Ectodermal cell (in vitro differentiated cells): ENCODE measurements around the gene TFF2.

Source experiments
- H3K27ac ChIP-seq: 2 replicates; pipeline ENCODE4 v1.7.0; 2013; ENCODE audit warnings: mild to moderate bottlenecking, low read depth, low read length; ENCODE audit not compliant: insufficient read depth, poor library complexity, severe bottlenecking
- H3K27me3 ChIP-seq: 2 replicates; pipeline ENCODE4 v1.7.0; 2013; ENCODE audit warnings: mild to moderate bottlenecking, low read length; ENCODE audit not compliant: insufficient read depth, control insufficient read depth, poor library complexity, severe bottlenecking
- H3K36me3 ChIP-seq: one replicate; pipeline ENCODE4 v1.7.0; 2013; ENCODE audit warnings: low read length; ENCODE audit not compliant: control insufficient read depth, insufficient read depth
- H3K4me1 ChIP-seq: one replicate; pipeline ENCODE4 v1.7.0; 2013; ENCODE audit warnings: low read length; ENCODE audit not compliant: control insufficient read depth, insufficient read depth
- H3K4me3 ChIP-seq: 2 replicates; pipeline ENCODE4 v1.7.0; 2013; ENCODE audit warnings: low read depth, low read length, control low read depth; ENCODE audit not compliant: insufficient read depth
- H3K9me3 ChIP-seq: 2 replicates; pipeline ENCODE4 v1.7.0; 2013; ENCODE audit warnings: mild to moderate bottlenecking, low read length, moderate library complexity; ENCODE audit not compliant: control insufficient read depth
- WGBS, 2 experiments: methylation state at CpG; one replicate each; pipeline ENCODE4 v1.1.7; 2013; ENCODE audit warnings: missing lambda C conversion rate in 2 of 2; 5-methylcytosine and 5-hydroxymethylcytosine counted together

TFF2 gene

DNA sequence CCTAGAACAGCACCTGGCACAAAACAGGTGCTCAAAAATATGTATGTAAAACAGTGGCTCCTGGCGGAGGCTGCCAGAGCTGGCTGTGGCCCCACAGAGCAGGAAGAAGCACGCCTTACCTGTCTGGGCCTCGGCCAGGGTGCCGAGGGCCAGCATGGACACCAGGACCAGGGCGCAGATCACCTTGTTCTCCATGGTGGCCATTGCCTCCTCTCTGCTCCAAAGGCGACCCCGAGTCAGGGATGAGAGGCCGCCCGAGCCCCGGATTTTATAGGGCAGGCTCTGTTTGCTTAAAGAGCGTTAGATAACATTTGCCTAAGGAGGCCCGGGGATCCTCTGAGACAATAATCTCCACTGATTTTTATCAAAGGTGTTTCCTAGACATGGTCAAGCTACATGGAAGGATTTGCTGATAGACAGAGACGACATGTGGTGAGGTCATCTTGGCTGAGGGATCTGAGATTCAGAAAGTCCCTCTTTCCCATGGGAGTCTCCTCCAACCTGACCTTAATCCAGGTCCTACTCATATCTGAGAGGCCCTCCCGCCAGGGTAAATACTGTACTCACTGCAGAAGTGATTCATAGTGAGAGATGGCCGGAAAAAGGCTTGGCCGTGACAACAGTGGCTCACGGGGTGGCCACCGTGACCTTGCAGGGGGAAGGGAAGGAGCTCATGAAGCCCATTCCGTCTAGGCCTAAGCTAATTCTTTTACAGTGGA, 15.7 kb upstream of the TFF2 start, which contains the start of gene TFF1:
TSS of gene TFF1 (minus strand) at position 244 of the 719 bp plus-strand sequence. CDS start at position 204, 40 bp downstream.
- Histone ChIP-seq H3K27me3 (no peaks in the 10 kb centered on the region), H3K4me1 (peaks cover 3% of the 10 kb centered on the region), H3K36me3 (no peaks in the 10 kb centered on the region), H3K9me3 (no peaks in the 10 kb centered on the region), H3K27ac (no peak within 1 kb of the TSS), H3K4me3 (no peak within 1 kb of the TSS)
- 90 to 93% methylated on average over 19 of the region's 19 CpGs for WGBS, 2 experiments

DNA sequence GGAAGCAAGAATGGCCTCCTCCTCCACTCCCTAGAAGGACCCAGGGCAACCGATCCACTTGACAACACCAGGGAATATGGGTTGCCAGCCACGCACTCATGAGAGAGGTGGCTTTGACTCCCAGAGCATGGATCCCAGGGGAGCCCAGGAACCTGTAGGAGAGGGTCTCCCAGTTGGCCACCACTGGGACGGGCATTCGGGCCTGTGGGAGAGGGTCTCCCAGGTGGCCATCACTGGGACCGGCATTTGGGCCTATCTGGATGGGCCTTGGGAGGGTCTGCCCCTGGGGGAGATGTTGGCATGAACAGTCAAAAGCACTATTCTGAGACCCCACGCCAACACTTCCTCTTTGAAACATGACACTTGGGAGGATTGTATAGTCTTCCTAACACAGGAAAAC, 15.0 kb upstream of the TFF2 start:
- Histone ChIP-seq H3K4me1 (peaks cover 3% of the 10 kb centered on the region), H3K4me3 (no peak overlapping the region), H3K27ac (no peak overlapping the region), H3K9me3 (no peaks in the 10 kb centered on the region), H3K36me3 (no peaks in the 10 kb centered on the region), H3K27me3 (no peaks in the 10 kb centered on the region)
- WGBS, 2 experiments = 79 to 88% methylated on average over 6 of the region's 6 CpGs

GRCh38 chr21:42364304-42364865, 13.6 kb upstream of the TFF2 start:
- H3K27me3 ChIP-seq = no peaks in the 10 kb centered on the region
- WGBS, 2 experiments = 89% methylated on average over 13 of the region's 13 CpGs
- no peaks in the 10 kb centered on the region for H3K9me3 ChIP-seq
- no peak overlapping the region for H3K4me3 ChIP-seq
- H3K36me3 ChIP-seq = no peaks in the 10 kb centered on the region
- H3K4me1 ChIP-seq = peaks cover 3% of the 10 kb centered on the region
- H3K27ac ChIP-seq = no peak overlapping the region

DNA sequence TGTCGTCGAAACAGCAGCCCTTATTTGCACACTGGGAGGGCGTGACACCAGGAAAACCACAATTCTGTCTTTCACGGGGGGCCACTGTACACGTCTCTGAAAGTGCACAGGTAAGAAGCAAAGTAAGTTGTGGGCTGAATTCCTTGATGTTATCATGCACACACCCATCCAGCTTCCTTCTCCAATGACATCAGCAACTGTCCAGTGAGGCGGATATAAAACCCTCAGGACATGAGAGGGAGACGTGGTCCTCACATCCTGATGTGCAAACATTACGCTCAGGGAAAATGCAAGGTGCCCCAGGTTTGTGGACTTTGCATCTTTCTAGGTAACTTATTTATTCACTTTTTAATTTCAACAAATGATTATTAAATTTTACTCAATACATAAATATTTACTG, 12.5 kb upstream of the TFF2 start:
- no peaks in the 10 kb centered on the region for H3K27me3 ChIP-seq
- no peak overlapping the region for H3K27ac ChIP-seq
- WGBS, 2 experiments = 88 to 92% methylated on average over 8 of the region's 8 CpGs
- H3K4me3 ChIP-seq = no peak overlapping the region
- no peaks in the 10 kb centered on the region for H3K36me3 ChIP-seq
- H3K4me1 ChIP-seq = peaks cover 3% of the 10 kb centered on the region
- H3K9me3 ChIP-seq = no peaks in the 10 kb centered on the region

DNA sequence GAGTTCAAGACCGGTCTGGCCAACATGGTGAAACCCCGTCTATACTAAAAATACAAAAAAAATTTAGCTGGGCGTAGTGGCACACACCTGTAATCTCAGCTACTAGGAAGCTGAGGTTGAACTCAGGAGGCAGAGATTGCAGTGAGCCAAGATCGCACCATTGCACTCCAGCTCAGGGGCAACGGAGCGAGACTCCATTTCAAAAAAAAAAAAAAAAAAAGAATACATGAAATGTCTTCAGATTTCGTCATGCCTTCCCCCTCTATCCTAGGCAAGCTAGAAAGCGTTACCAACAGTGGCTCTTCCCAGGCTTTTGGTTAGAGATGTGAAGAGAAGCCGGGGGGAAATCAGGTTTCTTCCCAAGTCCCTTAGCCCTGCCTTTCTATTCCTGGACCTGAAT, 11.9 kb upstream of the TFF2 start:
- 91 to 95% methylated on average over 8 to 9 of the region's 9 CpGs for WGBS, 2 experiments
- no peaks in the 10 kb centered on the region for H3K27me3 ChIP-seq
- H3K9me3 ChIP-seq = no peaks in the 10 kb centered on the region
- H3K4me1 ChIP-seq = peaks cover 3% of the 10 kb centered on the region
- H3K36me3 ChIP-seq = no peaks in the 10 kb centered on the region
- no peak overlapping the region for H3K27ac ChIP-seq
- no peak overlapping the region for H3K4me3 ChIP-seq

- Histone ChIP-seq H3K4me3 (no peak overlapping the region), H3K27ac (no peak overlapping the region), H3K27me3 (no peaks in the 10 kb centered on the region), H3K4me1 (peaks cover 3% of the 10 kb centered on the region), H3K36me3 (no peaks in the 10 kb centered on the region), H3K9me3 (no peaks in the 10 kb centered on the region)
- 91% methylated on average over 12 of the region's 12 CpGs for WGBS, 2 experiments
Measured at GRCh38 chr21:42362198-42362597, 11.4 kb upstream of the TFF2 start.

DNA sequence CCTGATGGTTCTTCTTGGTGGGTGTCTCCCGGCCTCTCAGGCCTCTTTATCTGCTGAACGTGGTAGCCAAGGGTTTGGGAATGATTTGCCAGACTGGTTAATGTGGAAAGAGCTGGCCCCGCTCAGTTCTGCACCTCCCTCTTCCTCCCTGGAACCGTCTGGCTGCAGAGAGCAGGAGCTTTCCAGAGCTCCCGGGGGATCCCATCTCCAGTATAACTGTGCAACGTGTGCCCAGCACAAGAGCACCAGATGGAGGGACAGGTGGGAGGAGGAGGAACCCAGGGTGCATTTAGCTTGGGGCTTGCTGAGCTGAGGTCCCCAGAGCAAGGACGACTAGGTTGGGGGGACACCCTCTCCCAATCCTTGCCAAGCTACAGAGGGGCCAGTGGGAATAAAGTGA, 10.5 kb upstream of the TFF2 start:
- no peak overlapping the region for H3K27ac ChIP-seq
- H3K36me3 ChIP-seq = no peaks in the 10 kb centered on the region
- no peaks in the 10 kb centered on the region for H3K9me3 ChIP-seq
- H3K27me3 ChIP-seq = no peaks in the 10 kb centered on the region
- 77 to 79% methylated on average over 7 of the region's 7 CpGs for WGBS, 2 experiments
- H3K4me3 ChIP-seq = no peak overlapping the region
- peaks cover 3% of the 10 kb centered on the region for H3K4me1 ChIP-seq

DNA sequence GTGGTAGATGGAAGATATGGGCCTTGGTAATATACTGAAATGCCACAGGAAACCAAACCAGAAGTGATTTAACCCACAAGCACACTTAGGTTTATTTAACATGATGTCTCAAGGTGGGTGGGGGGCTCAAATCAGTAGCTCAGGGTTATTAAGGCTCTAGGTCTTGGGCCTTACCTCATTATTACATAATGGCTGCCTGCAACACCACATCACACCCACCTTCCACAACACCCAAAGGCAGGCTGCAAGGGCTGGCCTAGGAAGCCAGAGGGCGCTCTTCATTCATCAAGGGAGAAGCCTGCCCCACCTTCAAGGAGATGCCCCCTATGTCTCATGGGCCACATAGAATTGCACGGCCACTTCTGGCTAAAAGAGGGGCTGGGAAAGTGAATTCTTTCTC, 9.5 kb upstream of the TFF2 start:
- Histone ChIP-seq H3K4me3 (no peak overlapping the region), H3K27ac (no peak overlapping the region), H3K27me3 (no peaks in the 10 kb centered on the region), H3K4me1 (no peaks in the 10 kb centered on the region), H3K36me3 (no peaks in the 10 kb centered on the region), H3K9me3 (no peaks in the 10 kb centered on the region)
- 77 to 80% methylated on average over 2 of the region's 2 CpGs for whole genome bisulfite sequencing, 2 experiments

GRCh38 chr21:42358937-42359336, 8.1 kb upstream of the TFF2 start:
- Histone ChIP-seq H3K9me3 (no peaks in the 10 kb centered on the region), H3K4me1 (no peaks in the 10 kb centered on the region), H3K4me3 (no peak overlapping the region), H3K27ac (no peak overlapping the region), H3K36me3 (no peaks in the 10 kb centered on the region), H3K27me3 (no peaks in the 10 kb centered on the region)
- whole genome bisulfite sequencing, 2 experiments = 89 to 92% methylated on average over 13 of the region's 13 CpGs

GRCh38 chr21:42358261-42358660, 7.5 kb upstream of the TFF2 start:
- Histone ChIP-seq H3K4me3 (no peak overlapping the region), H3K4me1 (no peaks in the 10 kb centered on the region), H3K27ac (no peak overlapping the region), H3K9me3 (no peaks in the 10 kb centered on the region), H3K27me3 (no peaks in the 10 kb centered on the region), H3K36me3 (no peaks in the 10 kb centered on the region)
- WGBS, 2 experiments = 93 to 94% methylated on average over 12 of the region's 12 CpGs
